Left colon (tissue), 2 donors: ENCODE measurements around the gene ZNF764. TPM values are rescaled to one million over a fixed set of nuclear protein-coding genes. Genes with fewer than 3 reads are reported as not detected.
A peak's percentile ranks its signal among the peaks of the same experiment; 100 is the strongest.
"Not testable (repeated sequence)": the region's sequence is repeated elsewhere in the genome, so short reads cannot be mapped to it uniquely, and the experiment has no call there.

ENCODE experiments used
- ATAC-seq: fragments of 200-7000 bp; cut with Tn5 transposase; one replicate; pipeline ENCODE4 v1.9.1; 2020; ENCODE audit warnings: mild to moderate bottlenecking, moderate library complexity
- DNase-seq, 2 donors: peaks; one replicate each; pipeline ENCODE4 v3.0.0-alpha.2; 2020
- intact Hi-C, 2 donors: fragments of 100-400 bp; cut with DNase I in 1 of 2; cut with micrococcal nuclease in 1 of 2; formaldehyde crosslinking; loops; one replicate each; pipeline versions ENCODE4 v1.11.2 to v1.14.0; 2022; cut with DNase I, micrococcal nuclease
- total RNA-seq, 2 donors: library from RNA; stranded (reverse); fragmentation: NEBNext Ultra II Directional; extraction: Animal tissue kit (Norgen Biotek cat#: 25700); gene quantifications; one replicate each; pipeline ENCODE4 v1.2.1, GENCODE V29; 2021
- donor health status: DM: no; HTN: no; CAD: no.
- donor health status: DM: yes; HTN: yes; CAD: no.

The ZNF764 gene
- total RNA-seq, 2 donors from 2014 or later, result 10.6 to 20.7 TPM

GRCh38 chr16:30555315-30556124 is 2.7 kb downstream of the ZNF764 start:
- DNase-seq (peak in 1 of 2 donors; percentile 29), ATAC-seq (no peak)
- intact Hi-C loops, result no loop called here

DNA sequence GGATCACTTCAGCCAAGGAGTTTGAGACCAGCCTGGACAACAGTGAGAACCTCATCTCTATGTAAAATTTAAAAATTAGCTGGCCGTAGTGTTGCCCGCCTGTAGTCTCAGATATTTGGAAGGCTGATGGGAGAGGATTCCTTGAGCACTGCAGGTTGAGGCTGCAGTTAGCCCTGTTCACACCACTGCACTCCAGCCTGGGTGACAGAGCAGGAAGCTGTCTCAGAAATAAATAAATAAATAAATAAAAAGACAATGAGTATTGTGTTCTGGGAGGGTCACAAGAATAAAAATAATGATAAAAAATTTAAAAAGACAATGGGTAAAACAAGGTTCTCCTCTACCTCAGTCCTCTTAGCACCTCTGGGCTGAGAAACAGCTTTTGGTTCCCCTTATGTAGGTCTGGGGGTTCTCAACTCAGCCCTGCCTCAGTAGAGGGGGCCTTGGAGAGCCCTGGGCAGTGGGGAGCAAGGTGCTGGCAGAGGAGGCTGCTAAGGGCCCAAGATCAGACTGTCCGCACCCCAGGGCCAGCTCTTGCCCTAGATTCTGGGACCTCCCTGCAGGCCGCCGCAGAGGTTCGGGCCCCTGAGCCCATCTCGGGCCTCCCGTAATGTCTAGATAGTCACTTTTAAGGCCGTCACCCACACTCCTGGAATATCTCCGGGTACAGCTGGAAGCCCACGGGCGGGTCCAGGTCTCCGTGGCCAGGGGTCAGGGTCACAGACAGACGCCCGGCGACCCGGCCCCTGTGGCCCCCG is 3.4 kb downstream of the ZNF764 start:
- ATAC-seq (no peak), DNase-seq (no peak)
- intact Hi-C loops, result no loop called here

- no peak for ATAC-seq
- no peak for DNase-seq
- intact Hi-C loops, result no loop called here
These were observed 4.7 kb downstream of the ZNF764 start for GRCh38 chr16:30553393-30553899.

DNA sequence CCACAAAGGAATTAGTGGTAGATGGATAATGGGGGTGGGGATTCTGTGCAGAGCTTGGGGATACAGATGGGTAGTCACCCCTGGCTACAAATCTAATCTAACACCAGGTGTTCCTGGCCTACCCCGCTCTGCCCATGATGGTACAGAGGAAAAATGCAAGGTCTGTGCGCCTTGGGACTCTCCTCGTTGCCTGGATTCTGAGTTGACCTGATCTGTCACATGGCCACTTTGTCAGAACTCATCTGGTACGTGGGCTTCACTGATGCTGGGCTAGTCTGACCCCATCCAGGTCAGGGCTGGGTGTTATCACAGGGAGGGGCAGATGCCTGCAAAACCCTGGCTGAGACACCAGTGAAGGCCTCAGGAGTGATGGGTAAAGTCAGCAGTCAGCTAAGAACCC is 5.2 kb downstream of the ZNF764 start:
- no peak for ATAC-seq
- intact Hi-C loops, result no loop called here
- no peak for DNase-seq

DNA sequence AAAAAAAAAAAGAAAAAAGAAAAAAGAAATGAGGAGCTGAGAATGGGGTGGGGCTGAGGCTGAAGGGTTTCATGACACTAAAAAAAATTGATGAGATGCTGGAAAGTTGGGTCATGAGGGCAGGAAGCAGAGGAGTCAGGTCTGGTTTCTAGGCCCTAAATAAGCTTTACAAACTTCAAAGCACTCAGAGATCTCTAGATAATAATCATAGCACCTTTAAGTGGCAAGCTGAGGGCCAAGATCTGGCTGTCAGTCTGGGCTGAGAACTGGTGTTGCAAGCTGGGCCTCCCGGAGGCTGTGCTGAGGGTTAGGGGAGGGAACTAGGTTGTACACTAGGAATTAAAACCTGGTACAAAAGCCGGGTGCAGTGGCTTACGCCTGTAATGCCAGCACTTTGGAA is 6.4 kb downstream of the ZNF764 start:
- DNase-seq (no peak), ATAC-seq (no peak)
- intact Hi-C loops, result no loop called here

DNA sequence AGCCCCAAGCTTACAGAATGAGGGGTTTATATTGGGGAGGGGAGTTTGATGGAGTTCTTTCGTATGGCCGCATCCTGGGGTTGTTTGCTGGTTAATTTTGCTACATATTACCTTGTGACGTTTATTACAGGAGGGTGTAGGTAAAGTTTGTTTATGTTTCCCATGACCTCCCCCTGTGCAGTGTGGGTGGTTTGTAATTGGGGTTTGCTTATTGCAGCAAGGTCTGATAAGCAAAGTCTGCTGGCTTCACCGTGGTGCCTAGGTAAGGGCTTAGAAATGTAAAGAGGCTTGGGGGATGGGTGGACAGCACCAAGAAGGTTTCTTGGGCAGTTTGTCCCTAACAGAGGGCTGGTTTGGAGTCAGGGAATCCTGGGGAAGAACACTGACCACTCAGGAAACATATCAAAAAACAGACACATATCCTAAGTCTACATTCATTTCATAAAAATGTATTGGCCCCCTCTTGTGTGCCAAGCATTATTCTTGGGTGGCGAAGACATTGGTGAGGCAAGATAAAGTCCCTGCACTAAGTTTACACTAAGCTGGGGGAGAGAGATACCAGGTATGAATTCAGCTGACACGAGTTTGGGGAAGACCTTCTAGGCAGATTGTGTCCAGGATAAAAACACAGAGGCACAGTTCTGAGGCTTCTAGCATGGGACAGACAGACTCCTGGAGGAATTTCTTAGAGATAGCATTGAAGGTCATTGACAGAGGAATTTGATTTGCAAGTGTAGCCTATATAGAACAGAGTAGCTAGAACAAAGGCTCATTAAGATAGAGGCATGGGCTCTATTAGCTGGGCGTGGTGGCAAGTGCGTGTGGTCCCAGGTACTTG is 9.5 kb downstream of the ZNF764 start:
- DNase-seq, result peak in 1 of 2 donors; percentile 32
- intact Hi-C loops, result no loop called here
- peak; percentile 56 for ATAC-seq

GRCh38 chr16:30546115-30546514 is 12.1 kb downstream of the ZNF764 start:
- ATAC-seq, result no peak
- no peak for DNase-seq
- intact Hi-C loops, result no loop called here

- DNase-seq, result no peak
- no peak for ATAC-seq
- intact Hi-C loops, result no loop called here
These were observed 15.1 kb downstream of the ZNF764 start for GRCh38 chr16:30543067-30543466.

- intact Hi-C loops, result no loop called here
- peak; percentile 69 for ATAC-seq
- DNase-seq, result peak in 1 of 2 donors; percentile 65
These were observed 16.5 kb downstream of the ZNF764 start for GRCh38 chr16:30541502-30542329.

DNA sequence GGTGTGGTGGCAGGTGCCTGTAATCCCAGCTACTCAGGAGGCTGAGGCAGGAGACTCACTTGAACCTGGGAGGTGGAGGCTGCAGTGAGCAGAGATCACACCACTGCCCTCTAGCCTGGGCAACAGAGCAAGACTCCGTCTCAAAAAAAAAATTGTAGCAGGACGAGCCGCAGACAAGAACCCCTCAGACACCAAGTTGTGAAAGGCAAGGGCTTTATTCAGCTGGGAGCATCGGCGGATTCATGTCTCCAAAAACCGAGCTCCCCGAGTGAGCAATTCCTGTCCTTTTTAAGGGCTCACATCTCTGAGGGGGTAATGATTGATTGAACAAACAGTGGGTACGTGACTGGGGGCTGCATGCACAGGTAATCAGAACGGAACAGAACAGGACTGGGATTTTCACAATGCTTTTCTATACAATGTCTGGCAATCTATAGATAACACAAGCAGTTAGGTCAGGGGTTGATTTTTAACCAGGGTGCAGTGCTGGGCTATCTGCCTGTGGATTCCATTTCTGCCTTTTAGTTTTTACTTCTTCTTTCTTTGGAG is 17.2 kb downstream of the ZNF764 start:
- ATAC-seq, result peak; percentile 68
- intact Hi-C loops, DNase-seq: not testable (repeated sequence)

- ATAC-seq, result not testable (repeated sequence)
These were observed 18.1 kb downstream of the ZNF764 start for GRCh38 chr16:30539986-30540526.

DNA sequence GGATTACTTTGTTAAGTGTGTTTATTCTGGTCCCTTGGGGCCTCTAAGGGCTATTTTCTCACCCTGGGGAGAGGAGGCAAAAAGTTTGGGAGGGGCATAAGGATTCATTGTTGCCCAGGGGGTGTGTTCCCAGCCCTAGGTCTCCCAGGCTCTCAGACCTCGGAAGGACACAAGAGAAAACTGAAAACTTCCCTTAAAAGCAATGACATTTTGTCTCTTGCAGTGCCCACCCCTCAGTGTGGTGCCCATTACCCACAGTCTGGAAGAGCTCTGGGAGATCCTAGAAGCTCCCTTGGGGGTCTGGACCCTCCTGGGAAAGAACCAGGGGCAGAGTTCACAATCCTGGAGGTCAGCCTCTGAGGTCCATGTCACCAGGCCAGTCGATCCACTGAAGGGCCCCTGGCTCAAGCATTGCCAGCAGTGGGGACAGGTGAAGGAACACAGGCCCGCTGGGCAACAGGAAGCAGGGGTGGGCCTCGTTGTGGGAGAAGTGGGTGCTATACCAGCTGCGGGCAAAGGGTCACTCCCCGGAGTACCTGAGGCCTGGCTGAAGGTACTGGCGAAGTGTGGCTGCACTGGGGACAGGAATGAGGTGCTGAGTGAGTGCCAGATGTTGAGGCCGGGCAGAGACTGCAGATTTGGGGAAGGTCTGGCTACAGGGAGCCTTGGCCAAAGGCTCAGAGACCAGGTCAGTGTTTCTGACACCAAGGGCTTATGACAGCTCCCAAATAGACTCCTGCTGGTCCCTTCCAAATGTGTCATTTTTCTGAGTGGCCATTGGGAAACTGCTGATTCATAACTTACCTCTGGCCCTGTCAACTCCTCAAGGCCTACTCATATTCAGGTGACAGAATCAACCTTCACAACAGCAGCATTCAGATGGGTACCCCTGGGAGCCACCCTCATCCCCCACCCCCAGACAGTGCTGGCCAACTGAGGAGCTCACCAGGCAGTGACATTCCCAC is 18.9 kb downstream of the ZNF764 start:
- intact Hi-C loops, result loop anchor here in 1 of 2 donors (10.0 kb wide), 1 partner anchor 94 kb away; the partner anchor contains the start of gene SEPHS2
- ATAC-seq, result no peak
- DNase-seq, result no peak

More at GRCh38 chr16:30539986-30540526, 18.1 kb downstream of the ZNF764 start:
- DNase-seq, result not testable (repeated sequence)
- intact Hi-C loops, result loop anchor here in 1 of 2 donors (10.0 kb wide), 1 partner anchor 95 kb away; the partner anchor contains the start of gene SEPHS2

DNA sequence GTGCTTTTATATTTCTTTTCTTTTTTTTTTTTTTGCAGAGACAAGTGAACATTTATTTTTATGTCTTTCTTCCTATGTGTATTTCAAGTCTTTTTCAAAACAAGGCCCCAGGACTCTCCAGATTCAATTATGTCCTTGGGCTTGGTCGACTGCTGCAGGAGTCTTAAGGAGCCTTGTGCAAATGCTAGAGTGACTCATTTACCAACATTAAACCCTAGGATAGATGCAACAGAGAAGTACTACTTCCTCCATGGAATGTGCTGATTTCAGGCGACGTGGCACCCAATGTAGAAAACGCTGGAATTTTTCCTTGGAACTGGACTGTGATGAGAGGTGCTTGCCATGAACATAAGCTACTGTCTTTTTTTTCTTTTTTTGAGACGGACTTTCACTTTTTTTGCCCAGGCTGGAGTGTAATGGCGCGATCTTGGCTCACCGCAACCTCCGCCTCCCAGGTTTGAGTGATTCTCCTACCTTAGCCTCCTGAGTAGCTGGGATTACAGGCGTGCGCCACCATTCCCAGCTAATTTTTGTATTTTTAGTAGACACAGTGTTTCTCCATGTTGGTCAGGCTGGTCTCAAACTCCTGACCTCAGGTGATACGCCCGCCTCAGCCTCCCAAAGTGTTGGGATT is 21.7 kb downstream of the ZNF764 start:
- not testable (repeated sequence) for ATAC-seq, DNase-seq
- intact Hi-C loops, result loop anchor here in 1 of 2 donors (10.0 kb wide), 1 partner anchor 92 kb away; the partner anchor contains the start of gene SEPHS2

- ATAC-seq (peak; percentile 73), DNase-seq (peak; percentile 84 to 85)
- intact Hi-C loops, result loop anchor here in 1 of 2 donors (10.0 kb wide), 1 partner anchor 91 kb away; the partner anchor contains the start of gene SEPHS2
These were observed 22.4 kb downstream of the ZNF764 start for GRCh38 chr16:30535777-30536190.

GRCh38 chr16:30535106-30535776 is 22.9 kb downstream of the ZNF764 start:
- ATAC-seq (peak; percentile 13), DNase-seq (no peak)
- intact Hi-C loops, result loop anchor here in 1 of 2 donors (10.0 kb wide), 1 partner anchor 90 kb away; the partner anchor contains the start of gene SEPHS2
